ENCODE results near the gene SLC16A8.
"Not testable (repeated sequence)": the region's sequence is repeated elsewhere in the genome, so short reads cannot be mapped to it uniquely, and the experiment has no call there.

SLC16A8 gene

DNA sequence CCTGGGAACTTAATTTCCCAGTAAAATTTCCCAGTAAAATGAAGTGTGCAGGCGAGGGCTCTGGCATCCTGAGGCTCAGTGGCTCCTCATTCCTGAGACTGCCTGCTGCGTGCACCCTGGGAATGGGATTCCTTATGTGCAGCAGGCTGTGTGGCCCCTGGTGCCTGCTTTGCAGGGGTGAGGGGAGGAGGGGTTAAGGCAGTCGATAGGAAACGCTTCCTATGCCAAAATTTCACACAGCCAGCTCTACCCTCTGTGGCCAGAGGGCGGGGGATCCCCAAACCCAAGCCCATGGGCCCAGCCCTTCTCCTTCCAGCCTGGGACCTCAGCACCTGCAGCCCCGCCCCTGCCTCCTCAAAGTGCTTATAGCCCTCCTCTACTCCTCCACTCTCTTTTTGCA is 38.6 kb upstream of the SLC16A8 start:
- peaks cover 0 to 3% of the 10 kb centered on the region in 2 donors for H3K36me3 ChIP-seq (replicated peaks in 1 of 2; ENCODE audit: control insufficient read depth in 2 of 2, insufficient read depth in 2 of 2, low read length in 2 of 2)
- WGBS, 2 donors (ENCODE audit: extremely low coverage in 2 of 2, insufficient read length in 2 of 2, insufficient replicate concordance in 1 of 2): no CpG with 5 or more reads among the region's 6 CpGs

DNA sequence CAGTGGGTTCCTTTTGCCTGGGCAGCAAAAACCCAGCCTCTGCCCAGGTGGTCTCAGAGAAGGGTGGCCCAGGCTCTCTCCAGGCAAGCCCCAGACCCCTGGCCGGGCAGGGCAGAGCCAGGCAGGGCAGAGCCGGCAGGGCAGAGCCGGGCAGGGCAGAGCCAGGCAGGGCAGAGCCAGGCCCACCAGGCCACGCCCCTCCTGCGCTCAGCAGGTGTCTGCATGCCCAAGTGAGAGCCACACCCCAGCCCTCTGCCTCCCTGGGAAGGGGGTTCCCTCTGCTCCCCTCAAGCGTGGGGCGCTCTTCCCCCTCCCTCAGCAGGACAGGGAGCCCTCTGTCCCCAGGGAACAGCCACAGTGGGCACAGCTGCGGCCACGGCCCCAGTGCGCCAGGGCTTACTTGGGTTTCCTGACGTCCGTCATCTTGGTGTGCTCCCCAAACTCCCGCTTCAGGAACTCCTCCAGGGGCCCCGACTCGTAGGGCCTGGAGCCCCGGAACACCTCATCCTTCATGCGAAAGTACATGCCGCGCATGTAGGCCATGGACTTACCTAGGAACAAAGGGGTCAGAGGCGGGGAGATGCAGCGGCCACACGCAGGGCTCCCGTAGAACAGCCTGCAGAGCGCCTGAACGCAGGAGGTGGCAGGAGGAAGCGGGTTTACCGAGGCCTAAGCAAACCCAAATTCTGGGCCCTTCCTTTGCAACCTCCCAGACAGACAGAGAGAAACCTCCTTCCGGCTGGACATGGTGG is 36.6 kb upstream of the SLC16A8 start:
- Histone ChIP-seq H3K27ac (replicated peaks; ENCODE audit: low read length) (peak overlapping the region; percentile 27), H2BK5ac (ENCODE audit: low read length) (no peak overlapping the region), H2BK12ac (ENCODE audit: low read length) (no peak overlapping the region), H3K4ac (ENCODE audit: low read length) (no peak overlapping the region), H4K91ac (ENCODE audit: low read depth, low read length, poor library complexity) (no peak overlapping the region), H2BK120ac (ENCODE audit: low read depth, low read length) (peak overlapping the region; percentile 40), H2BK15ac (ENCODE audit: low read length) (no peak overlapping the region), H3K27me3 (ENCODE audit: control insufficient read depth in 3 of 3, insufficient read depth in 3 of 3, low read depth in 1 of 3, low read length in 3 of 3) (no peaks in the 10 kb centered on the region), H3K9ac (ENCODE audit: low read depth, low read length, poor library complexity) (no peak overlapping the region), H3K18ac (ENCODE audit: low read length) (peak overlapping the region; percentile 45), H3K4me1 (ENCODE audit: control insufficient read depth in 2 of 2, insufficient read depth in 1 of 2, low read depth in 1 of 2, low read length in 2 of 2) (peaks cover 0 to 6% of the 10 kb centered on the region in 2 donors), H4K8ac (ENCODE audit: low read depth, low read length) (no peak overlapping the region), H2AK5ac (ENCODE audit: low read depth, low read length) (peak overlapping the region; percentile 95), H3K36me3 (replicated peaks in 1 of 2; ENCODE audit: control insufficient read depth in 2 of 2, insufficient read depth in 2 of 2, low read length in 2 of 2) (peaks cover 0 to 3% of the 10 kb centered on the region in 2 donors), H3K23ac (ENCODE audit: low read depth, low read length, poor library complexity) (no peak overlapping the region), H3K9me3 (replicated peaks in 1 of 2; ENCODE audit: control insufficient read depth in 2 of 2, insufficient read depth in 1 of 2, low read depth in 1 of 2, low read length in 2 of 2) (peaks cover 0 to 3% of the 10 kb centered on the region in 2 donors), H3K4me2 (ENCODE audit: insufficient read depth, low read length, poor library complexity, severe bottlenecking) (no peak overlapping the region), H3K14ac (ENCODE audit: low read length) (peak overlapping the region; percentile 79), H2AFZ (ENCODE audit: low read length) (no peak overlapping the region), H3K79me1 (ENCODE audit: low read depth, low read length) (peaks cover 2% of the 10 kb centered on the region), H3K4me3 (ENCODE audit: low read length in 2 of 2) (no peak overlapping the region)
- no CpG with 5 or more reads among the region's 28 CpGs for WGBS, 2 donors (ENCODE audit: extremely low coverage in 2 of 2, insufficient read length in 2 of 2, insufficient replicate concordance in 1 of 2)
- DNase-seq (ENCODE audit: low spot score): no peak

More for the DNA sequence above, 38.6 kb upstream of the SLC16A8 start:
- no peak overlapping the region for H3K4ac ChIP-seq (ENCODE audit: low read length)
- no peak overlapping the region for H3K14ac ChIP-seq (ENCODE audit: low read length)
- H3K9ac ChIP-seq (ENCODE audit: low read depth, low read length, poor library complexity): no peak overlapping the region
- H3K9me3 ChIP-seq (replicated peaks in 1 of 2; ENCODE audit: control insufficient read depth in 2 of 2, insufficient read depth in 1 of 2, low read depth in 1 of 2, low read length in 2 of 2): peaks cover 0 to 3% of the 10 kb centered on the region in 2 donors
- DNase-seq (ENCODE audit: low spot score): no peak
- no peak overlapping the region for H2BK12ac ChIP-seq (ENCODE audit: low read length)
- no peak overlapping the region for H2BK15ac ChIP-seq (ENCODE audit: low read length)
- H2AFZ ChIP-seq (ENCODE audit: low read length): no peak overlapping the region
- H3K4me3 ChIP-seq (ENCODE audit: low read length in 2 of 2): no peak overlapping the region
- H3K23ac ChIP-seq (ENCODE audit: low read depth, low read length, poor library complexity): no peak overlapping the region
- no peak overlapping the region for H2AK5ac ChIP-seq (ENCODE audit: low read depth, low read length)
- peaks cover 2% of the 10 kb centered on the region for H3K79me1 ChIP-seq (ENCODE audit: low read depth, low read length)
- no peak overlapping the region for H3K4me2 ChIP-seq (ENCODE audit: insufficient read depth, low read length, poor library complexity, severe bottlenecking)
- no peak overlapping the region for H2BK120ac ChIP-seq (ENCODE audit: low read depth, low read length)
- H4K8ac ChIP-seq (ENCODE audit: low read depth, low read length): no peak overlapping the region
- no peak overlapping the region for H4K91ac ChIP-seq (ENCODE audit: low read depth, low read length, poor library complexity)
- H3K27me3 ChIP-seq (ENCODE audit: control insufficient read depth in 3 of 3, insufficient read depth in 3 of 3, low read depth in 1 of 3, low read length in 3 of 3): no peaks in the 10 kb centered on the region
- H3K27ac ChIP-seq (replicated peaks; ENCODE audit: low read length): no peak overlapping the region
- H3K18ac ChIP-seq (ENCODE audit: low read length): peak overlapping the region; percentile 27
- peaks cover 0 to 10% of the 10 kb centered on the region in 2 donors for H3K4me1 ChIP-seq (ENCODE audit: control insufficient read depth in 2 of 2, insufficient read depth in 1 of 2, low read depth in 1 of 2, low read length in 2 of 2)
- no peak overlapping the region for H2BK5ac ChIP-seq (ENCODE audit: low read length)

DNA sequence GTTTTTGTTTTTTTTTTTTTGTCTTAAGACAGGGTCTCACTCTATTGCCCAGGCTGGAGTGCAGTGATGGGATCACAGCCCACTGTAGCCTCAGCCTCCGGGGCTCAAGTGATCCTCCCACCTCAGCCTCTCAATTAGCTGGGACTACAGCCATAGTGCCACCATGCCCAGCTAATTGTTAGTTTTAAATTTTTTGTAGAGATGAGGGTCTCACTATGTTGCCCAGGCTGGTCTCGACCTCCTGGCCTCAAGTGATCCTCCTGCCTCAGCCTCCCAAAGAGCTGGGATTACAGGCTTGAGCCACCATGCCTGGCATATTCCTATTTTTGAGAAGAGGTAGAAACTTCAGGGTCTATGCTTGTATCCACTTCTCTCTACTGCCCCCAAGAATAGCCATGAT is 34.8 kb upstream of the SLC16A8 start:
- H2BK5ac ChIP-seq (ENCODE audit: low read length); H4K8ac ChIP-seq (ENCODE audit: low read depth, low read length); H3K9ac ChIP-seq (ENCODE audit: low read depth, low read length, poor library complexity); H3K27ac ChIP-seq (replicated peaks; ENCODE audit: low read length); H3K27me3 ChIP-seq (ENCODE audit: control insufficient read depth in 3 of 3, insufficient read depth in 3 of 3, low read depth in 1 of 3, low read length in 3 of 3); H2AK5ac ChIP-seq (ENCODE audit: low read depth, low read length); H2BK12ac ChIP-seq (ENCODE audit: low read length); H2AFZ ChIP-seq (ENCODE audit: low read length); H3K4me1 ChIP-seq (ENCODE audit: control insufficient read depth in 2 of 2, insufficient read depth in 1 of 2, low read depth in 1 of 2, low read length in 2 of 2); H3K9me3 ChIP-seq (replicated peaks in 1 of 2; ENCODE audit: control insufficient read depth in 2 of 2, insufficient read depth in 1 of 2, low read depth in 1 of 2, low read length in 2 of 2); H4K91ac ChIP-seq (ENCODE audit: low read depth, low read length, poor library complexity); H3K23ac ChIP-seq (ENCODE audit: low read depth, low read length, poor library complexity); H3K4me3 ChIP-seq (ENCODE audit: low read length in 2 of 2); DNase-seq (ENCODE audit: low spot score); H2BK120ac ChIP-seq (ENCODE audit: low read depth, low read length); H3K14ac ChIP-seq (ENCODE audit: low read length); H3K36me3 ChIP-seq (replicated peaks in 1 of 2; ENCODE audit: control insufficient read depth in 2 of 2, insufficient read depth in 2 of 2, low read length in 2 of 2); H3K79me1 ChIP-seq (ENCODE audit: low read depth, low read length); H3K4ac ChIP-seq (ENCODE audit: low read length); H3K18ac ChIP-seq (ENCODE audit: low read length); H2BK15ac ChIP-seq (ENCODE audit: low read length); H3K4me2 ChIP-seq (ENCODE audit: insufficient read depth, low read length, poor library complexity, severe bottlenecking): not testable (repeated sequence)
- WGBS, 2 donors (ENCODE audit: extremely low coverage in 2 of 2, insufficient read length in 2 of 2, insufficient replicate concordance in 1 of 2): no CpG with 5 or more reads among the region's 2 CpGs

DNA sequence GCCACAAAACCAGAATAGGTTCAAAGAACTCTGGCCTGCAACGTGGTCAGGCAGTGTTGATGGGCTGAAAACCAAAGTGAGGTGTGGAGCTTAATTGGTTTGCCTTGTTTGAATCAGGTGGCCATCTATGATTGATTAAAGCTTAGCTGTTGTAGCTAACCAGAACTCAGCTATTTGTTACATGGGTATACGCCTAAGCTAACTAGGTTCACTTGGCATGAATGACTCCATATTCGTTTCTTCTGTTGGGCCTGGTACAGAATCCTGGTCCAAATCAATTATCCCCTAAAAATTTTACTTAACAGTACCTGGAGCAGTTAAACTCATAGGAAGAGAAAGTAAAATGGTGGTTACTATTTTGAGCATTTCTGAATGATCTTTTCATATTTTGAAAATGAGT is 34.2 kb upstream of the SLC16A8 start:
- no CpG with 5 or more reads among the region's 3 CpGs for WGBS, 2 donors (ENCODE audit: extremely low coverage in 2 of 2, insufficient read length in 2 of 2, insufficient replicate concordance in 1 of 2)
- H4K91ac ChIP-seq (ENCODE audit: low read depth, low read length, poor library complexity): no peak overlapping the region
- H3K14ac ChIP-seq (ENCODE audit: low read length): no peak overlapping the region
- H3K4me2 ChIP-seq (ENCODE audit: insufficient read depth, low read length, poor library complexity, severe bottlenecking): no peak overlapping the region
- H3K79me1 ChIP-seq (ENCODE audit: low read depth, low read length): no peaks in the 10 kb centered on the region
- H3K4ac ChIP-seq (ENCODE audit: low read length): no peak overlapping the region
- H2BK120ac ChIP-seq (ENCODE audit: low read depth, low read length): no peak overlapping the region
- H3K4me3 ChIP-seq (ENCODE audit: low read length in 2 of 2): no peak overlapping the region
- H3K9ac ChIP-seq (ENCODE audit: low read depth, low read length, poor library complexity): no peak overlapping the region
- H3K23ac ChIP-seq (ENCODE audit: low read depth, low read length, poor library complexity): no peak overlapping the region
- H3K9me3 ChIP-seq (replicated peaks in 1 of 2; ENCODE audit: control insufficient read depth in 2 of 2, insufficient read depth in 1 of 2, low read depth in 1 of 2, low read length in 2 of 2): no peaks in the 10 kb centered on the region
- H3K27me3 ChIP-seq (ENCODE audit: control insufficient read depth in 3 of 3, insufficient read depth in 3 of 3, low read depth in 1 of 3, low read length in 3 of 3): no peaks in the 10 kb centered on the region
- no peaks in the 10 kb centered on the region for H3K36me3 ChIP-seq (replicated peaks in 1 of 2; ENCODE audit: control insufficient read depth in 2 of 2, insufficient read depth in 2 of 2, low read length in 2 of 2)
- no peak for DNase-seq (ENCODE audit: low spot score)
- H2AK5ac ChIP-seq (ENCODE audit: low read depth, low read length): no peak overlapping the region
- peaks cover 2% of the 10 kb centered on the region in 2 donors for H3K4me1 ChIP-seq (ENCODE audit: control insufficient read depth in 2 of 2, insufficient read depth in 1 of 2, low read depth in 1 of 2, low read length in 2 of 2)
- no peak overlapping the region for H4K8ac ChIP-seq (ENCODE audit: low read depth, low read length)
- no peak overlapping the region for H2AFZ ChIP-seq (ENCODE audit: low read length)
- no peak overlapping the region for H2BK12ac ChIP-seq (ENCODE audit: low read length)
- H3K18ac ChIP-seq (ENCODE audit: low read length): no peak overlapping the region
- H2BK15ac ChIP-seq (ENCODE audit: low read length): no peak overlapping the region
- no peak overlapping the region for H3K27ac ChIP-seq (replicated peaks; ENCODE audit: low read length)
- no peak overlapping the region for H2BK5ac ChIP-seq (ENCODE audit: low read length)
